ENCODE measurements around the gene TUBB.
"Not testable (repeated sequence)": the region's sequence is repeated elsewhere in the genome, so short reads cannot be mapped to it uniquely, and the experiment has no call there.

The TUBB gene

GRCh38 chr6:30717845-30718720 is 2.1 kb upstream of the TUBB start:
- Histone ChIP-seq H3K4me1 (ENCODE audit: insufficient read depth, low read length) (peaks cover 17% of the 10 kb centered on the region), H3K4me3 (ENCODE audit: low read length) (peak overlapping the region; percentile 68), H3K36me3 (ENCODE audit: insufficient read depth, low read length) (peaks cover 36% of the 10 kb centered on the region)
- not testable (repeated sequence) for H2AFZ ChIP-seq (ENCODE audit: low read depth, low read length); H3K9me3 ChIP-seq (ENCODE audit: low read length); H3K27me3 ChIP-seq (ENCODE audit: insufficient read depth, low read length)

GRCh38 chr6:30719356-30719755 is 796 bp upstream of the TUBB start:
- peak overlapping the region; percentile 87 for H3K4me3 ChIP-seq (ENCODE audit: low read length)
- no peak overlapping the region for H2AFZ ChIP-seq (ENCODE audit: low read depth, low read length)
- H3K4me1 ChIP-seq (ENCODE audit: insufficient read depth, low read length), result peaks cover 27% of the 10 kb centered on the region
- H3K36me3 ChIP-seq (ENCODE audit: insufficient read depth, low read length), result peaks cover 36% of the 10 kb centered on the region
- H3K9me3 ChIP-seq (ENCODE audit: low read length), result no peaks in the 10 kb centered on the region
- H3K27me3 ChIP-seq (ENCODE audit: insufficient read depth, low read length), result no peaks in the 10 kb centered on the region

GRCh38 chr6:30720738-30721197 is 616 bp downstream of the TUBB start:
- Histone ChIP-seq H3K4me1 (ENCODE audit: insufficient read depth, low read length) (peaks cover 27% of the 10 kb centered on the region), H3K36me3 (ENCODE audit: insufficient read depth, low read length) (peaks cover 43% of the 10 kb centered on the region), H2AFZ (ENCODE audit: low read depth, low read length) (no peak overlapping the region), H3K27me3 (ENCODE audit: insufficient read depth, low read length) (no peaks in the 10 kb centered on the region), H3K4me3 (ENCODE audit: low read length) (peak overlapping the region; percentile 87), H3K9me3 (ENCODE audit: low read length) (no peaks in the 10 kb centered on the region)

- H3K4me1 ChIP-seq (ENCODE audit: insufficient read depth, low read length), result peaks cover 25% of the 10 kb centered on the region
- peaks cover 46% of the 10 kb centered on the region for H3K36me3 ChIP-seq (ENCODE audit: insufficient read depth, low read length)
- H2AFZ ChIP-seq (ENCODE audit: low read depth, low read length), result no peak overlapping the region
- no peaks in the 10 kb centered on the region for H3K27me3 ChIP-seq (ENCODE audit: insufficient read depth, low read length)
- H3K9me3 ChIP-seq (ENCODE audit: low read length), result no peaks in the 10 kb centered on the region
- H3K4me3 ChIP-seq (ENCODE audit: low read length), result peak overlapping the region; percentile 87
Observed at GRCh38 chr6:30721198-30722024, 1.3 kb downstream of the TUBB start.

- H3K27me3 ChIP-seq (ENCODE audit: insufficient read depth, low read length); H3K9me3 ChIP-seq (ENCODE audit: low read length); H2AFZ ChIP-seq (ENCODE audit: low read depth, low read length): not testable (repeated sequence)
- peak overlapping the region; percentile 87 for H3K4me3 ChIP-seq (ENCODE audit: low read length)
- peaks cover 46% of the 10 kb centered on the region for H3K36me3 ChIP-seq (ENCODE audit: insufficient read depth, low read length)
- peaks cover 22% of the 10 kb centered on the region for H3K4me1 ChIP-seq (ENCODE audit: insufficient read depth, low read length)
Observed at GRCh38 chr6:30722025-30722279, 1.8 kb downstream of the TUBB start.

- peak overlapping the region; percentile 87 for H3K4me3 ChIP-seq (ENCODE audit: low read length)
- no peaks in the 10 kb centered on the region for H3K9me3 ChIP-seq (ENCODE audit: low read length)
- no peak overlapping the region for H2AFZ ChIP-seq (ENCODE audit: low read depth, low read length)
- no peaks in the 10 kb centered on the region for H3K27me3 ChIP-seq (ENCODE audit: insufficient read depth, low read length)
- H3K4me1 ChIP-seq (ENCODE audit: insufficient read depth, low read length), result peaks cover 22% of the 10 kb centered on the region
- H3K36me3 ChIP-seq (ENCODE audit: insufficient read depth, low read length), result peaks cover 46% of the 10 kb centered on the region
Observed at GRCh38 chr6:30722280-30723112, 2.3 kb downstream of the TUBB start.

- H3K9me3 ChIP-seq (ENCODE audit: low read length); H3K27me3 ChIP-seq (ENCODE audit: insufficient read depth, low read length); H2AFZ ChIP-seq (ENCODE audit: low read depth, low read length): not testable (repeated sequence)
- Histone ChIP-seq H3K36me3 (ENCODE audit: insufficient read depth, low read length) (peaks cover 52% of the 10 kb centered on the region), H3K4me1 (ENCODE audit: insufficient read depth, low read length) (peaks cover 22% of the 10 kb centered on the region), H3K4me3 (ENCODE audit: low read length) (peak overlapping the region; percentile 87)
Observed at GRCh38 chr6:30723159-30723842, 3.1 kb downstream of the TUBB start.

GRCh38 chr6:30723843-30724741 is 3.9 kb downstream of the TUBB start:
- not testable (repeated sequence) for H2AFZ ChIP-seq (ENCODE audit: low read depth, low read length); H3K9me3 ChIP-seq (ENCODE audit: low read length); H3K4me3 ChIP-seq (ENCODE audit: low read length); H3K27me3 ChIP-seq (ENCODE audit: insufficient read depth, low read length)
- peaks cover 52% of the 10 kb centered on the region for H3K36me3 ChIP-seq (ENCODE audit: insufficient read depth, low read length)
- peaks cover 17% of the 10 kb centered on the region for H3K4me1 ChIP-seq (ENCODE audit: insufficient read depth, low read length)

- H3K27me3 ChIP-seq (ENCODE audit: insufficient read depth, low read length), result no peaks in the 10 kb centered on the region
- no peak overlapping the region for H2AFZ ChIP-seq (ENCODE audit: low read depth, low read length)
- no peak overlapping the region for H3K4me3 ChIP-seq (ENCODE audit: low read length)
- H3K36me3 ChIP-seq (ENCODE audit: insufficient read depth, low read length), result peaks cover 61% of the 10 kb centered on the region
- H3K9me3 ChIP-seq (ENCODE audit: low read length), result no peaks in the 10 kb centered on the region
- H3K4me1 ChIP-seq (ENCODE audit: insufficient read depth, low read length), result peaks cover 16% of the 10 kb centered on the region
Observed at GRCh38 chr6:30724906-30725667, 4.9 kb downstream of the TUBB start.

GRCh38 chr6:30725713-30726505 is 5.8 kb downstream of the TUBB start:
- H3K4me3 ChIP-seq (ENCODE audit: low read length), result no peak overlapping the region
- peaks cover 69% of the 10 kb centered on the region for H3K36me3 ChIP-seq (ENCODE audit: insufficient read depth, low read length)

More at GRCh38 chr6:30725713-30726505, 5.8 kb downstream of the TUBB start:
- Histone ChIP-seq H3K9me3 (ENCODE audit: low read length) (no peaks in the 10 kb centered on the region), H3K4me1 (ENCODE audit: insufficient read depth, low read length) (peaks cover 16% of the 10 kb centered on the region), H2AFZ (ENCODE audit: low read depth, low read length) (no peak overlapping the region), H3K27me3 (ENCODE audit: insufficient read depth, low read length) (no peaks in the 10 kb centered on the region)
